Endothelial cell of umbilical vein (primary cell): ENCODE measurements around the gene HAUS7. TPM values are rescaled to one million over a fixed set of nuclear protein-coding genes. Genes with fewer than 3 reads are reported as not detected.

Experiments
- BruUV-seq: library from RNA; stranded (reverse); fragments of 400-500 nt; replicated peaks from 2 replicates; lab custom pipeline; 2021; lab: Mats Ljungman, UMichigan
- CTCF ChIA-PET: fragments of 300-600, 350-600 bp; sonication (Branson Sonifier 250); formaldehyde crosslinking; loops from one replicate; lab custom pipeline; 2021; ENCODE audit warnings: antibody characterized with exemption, inconsistent platforms; lab: Charles Lee
- POLR2A ChIA-PET: fragments of 300-600, 350-600 bp; sonication (Branson Sonifier 250); formaldehyde crosslinking; loops from one replicate; lab custom pipeline; 2021; ENCODE audit warnings: antibody characterized with exemption, inconsistent platforms; lab: Charles Lee
- DNase-seq: peaks from one replicate; pipeline ENCODE4 v3.0.0-alpha.2; 2011; ENCODE audit warnings: low read depth, low spot score
- FAIRE-seq: peaks from 2 replicates; lab custom pipeline; 2011; peaks lifted over from hg19 to GRCh38; lab: Jason Lieb, UNC
- H2AFZ ChIP-seq: 2 replicates; pipeline ENCODE4 v1.6.0; 2012; ENCODE audit warnings: low read depth, low read length, control low read depth, inconsistent platforms
- H3K27ac ChIP-seq: 2 replicates; pipeline ENCODE4 v1.5.1; 2011; ENCODE audit warnings: low read depth, mild to moderate bottlenecking, control low read depth, low read length, moderate library complexity; ENCODE audit not compliant: insufficient read depth
- H3K27me3 ChIP-seq, 2 experiments: 2 replicates each; pipeline versions ENCODE4 v1.6.0 to v1.6.1; 2011; ENCODE audit warnings: low read length in 2 of 2, mixed read lengths in 1 of 2; ENCODE audit not compliant: control insufficient read depth in 2 of 2, insufficient read depth in 2 of 2
- H3K36me3 ChIP-seq, 2 experiments: 2 replicates in 1 of 2; 3 replicates in 1 of 2; pipeline ENCODE4 v1.5.1; 2011; ENCODE audit warnings: low read length in 2 of 2, mild to moderate bottlenecking in 1 of 2, moderate library complexity in 1 of 2; ENCODE audit not compliant: control insufficient read depth in 2 of 2, insufficient read depth in 2 of 2; ENCODE audit errors: extremely low read depth in 1 of 2
- H3K4me1 ChIP-seq: 3 replicates; pipeline ENCODE4 v1.5.1; 2011; ENCODE audit warnings: mild to moderate bottlenecking, low read length; ENCODE audit not compliant: control insufficient read depth, insufficient read depth; ENCODE audit errors: extremely low read depth
- H3K4me2 ChIP-seq: 2 replicates; pipeline ENCODE4 v1.6.1; 2011; ENCODE audit warnings: low read length, control low read depth, mixed read lengths; ENCODE audit not compliant: insufficient read depth
- H3K4me3 ChIP-seq, 3 experiments: fragments of 200-600 bp in 1 of 3; sonication (generic), shearing (Covaris generic) in 1 of 3; replicated peaks in 1 of 3; 2 replicates each; pipeline ENCODE4 v1.5.1; 2011 to 2016; ENCODE audit warnings: control low read depth in 3 of 3, low read length in 3 of 3, mild to moderate bottlenecking in 2 of 3, inconsistent platforms in 1 of 3, low read depth in 1 of 3, moderate library complexity in 1 of 3; ENCODE audit not compliant: insufficient read depth in 1 of 3
- H3K79me2 ChIP-seq: 2 replicates; pipeline ENCODE4 v1.6.0; 2012; ENCODE audit warnings: low read length, inconsistent platforms; ENCODE audit not compliant: control insufficient read depth, insufficient read depth
- H3K9ac ChIP-seq: replicated peaks from 2 replicates; pipeline ENCODE3; 2011; ENCODE audit warnings: low read length, control low read depth; ENCODE audit not compliant: insufficient read depth; ENCODE audit errors: extremely low read depth
- H3K9me1 ChIP-seq: replicated peaks from 3 replicates; pipeline ENCODE4 v1.6.0; 2011; ENCODE audit warnings: mild to moderate bottlenecking, low read length; ENCODE audit not compliant: control insufficient read depth, insufficient read depth; ENCODE audit errors: extremely low read depth
- H3K9me3 ChIP-seq: replicated peaks from 2 replicates; pipeline ENCODE4 v1.5.1; 2012; ENCODE audit warnings: low read length, inconsistent platforms; ENCODE audit not compliant: control insufficient read depth, insufficient read depth
- H4K20me1 ChIP-seq: replicated peaks from 2 replicates; pipeline ENCODE3; 2011; ENCODE audit warnings: mild to moderate bottlenecking, low read length; ENCODE audit not compliant: control insufficient read depth, insufficient read depth; ENCODE audit errors: extremely low read depth
- CTCF ChIP-seq, 2 donors: IDR thresholded peaks; 1 replicate in 1 of 2; 2 replicates in 1 of 2; pipeline ENCODE4 v1.5.1; 2011; ENCODE audit warnings: low read length in 2 of 2, mild to moderate bottlenecking in 2 of 2, moderate library complexity in 2 of 2, control low read depth in 1 of 2, inconsistent platforms in 1 of 2, low read depth in 1 of 2; ENCODE audit not compliant: insufficient read depth in 1 of 2; ENCODE audit errors: extremely low read depth in 1 of 2
- EZH2 ChIP-seq: IDR thresholded peaks from 2 replicates; pipeline ENCODE4 v1.6.1; 2012; ENCODE audit warnings: borderline replicate concordance, low read depth, mild to moderate bottlenecking, moderate library complexity, low read length, inconsistent platforms; ENCODE audit not compliant: severe bottlenecking
- FOS ChIP-seq: IDR thresholded peaks from 2 replicates; pipeline ENCODE4 v1.6.1; 2011; ENCODE audit warnings: mild to moderate bottlenecking, low read length, moderate library complexity, borderline replicate concordance; ENCODE audit not compliant: insufficient read depth
- GATA2 ChIP-seq: IDR thresholded peaks from 2 replicates; pipeline ENCODE4 v1.7.0; 2011; ENCODE audit warnings: low read depth, mild to moderate bottlenecking, moderate library complexity, mixed read lengths, low read length; ENCODE audit not compliant: insufficient read length, insufficient read depth
- MAX ChIP-seq: IDR thresholded peaks from 2 replicates; pipeline ENCODE4 v1.6.1; 2011; ENCODE audit not compliant: insufficient read depth, insufficient read length
- dilution Hi-C: fragments of 300-500 bp; cut with MboI; formaldehyde crosslinking; loops from one replicate; pipeline ENCODE4 v1.15.0; 2019; ENCODE audit warnings: low sequenced_read_pairs; ENCODE audit not compliant: extremely low pct_ligation_motif_present
- intact Hi-C: fragments of 100-400 bp; cut with micrococcal nuclease; formaldehyde crosslinking; loops from one replicate; pipeline ENCODE4 v1.10.0; 2022
- polyA plus RNA-seq, 4 experiments: library from polyadenylated mRNA; depleted of rRNA in 3 of 4; stranded (reverse) in 3 of 4; unstranded in 1 of 4; fragments of >200 nt; gene quantifications; 2 replicates each; pipeline versions ENCODE4 v1.2.1 to v1.2.3, GENCODE V29; 2011 to 2012; ENCODE audit warnings: missing spikeins in 1 of 4
- total RNA-seq: library from RNA; stranded (reverse); gene quantifications from 2 replicates; pipeline ENCODE4 v1.2.3, GENCODE V29; 2021

Gene HAUS7
- total and polyA plus RNA-seq, 2 donors (not counting 3 experiments of a cell fraction or from before 2014, with no cell fraction given), result 31.0 to 46.4 TPM

GRCh38 chrX:153485396-153486080, 15.2 kb upstream of the HAUS7 start:
- peaks cover 24% of the 10 kb centered on the region for H3K4me1 ChIP-seq
- DNase-seq (no peak), FAIRE-seq (no peak)
- no peaks in the 10 kb centered on the region for H3K27me3 ChIP-seq
- no peak overlapping the region for H3K4me2 ChIP-seq
- ChIA-PET POLR2A (no interaction called here), CTCF (interaction anchor here (0.9 to 1.3 kb wide), 2 partner anchors 9 to 15 kb away, joined by 3 to 5 read pairs; partner anchors contain the start of gene HAUS7)
- H3K9me3 ChIP-seq, result no peaks in the 10 kb centered on the region
- no peak overlapping the region for H3K9ac ChIP-seq
- no peak overlapping the region for H3K4me3 ChIP-seq
- BruUV-seq, result no TSS peak
- dilution Hi-C loops, result no loop called here
- intact Hi-C loops, result no loop called here
- no peaks in the 10 kb centered on the region for H3K9me1 ChIP-seq
- H3K79me2 ChIP-seq, result no peaks in the 10 kb centered on the region
- H3K27ac ChIP-seq, result no peak overlapping the region
- no peaks in the 10 kb centered on the region for H3K36me3 ChIP-seq
- no peak overlapping the region for H2AFZ ChIP-seq
- no peaks in the 10 kb centered on the region for H4K20me1 ChIP-seq
- TF ChIP-seq GATA2 (no peak), EZH2 (no peak), FOS (no peak), CTCF (IDR thresholded peaks at IDR 0.05; ENCODE audit: extremely low read depth in 1 of 2, insufficient read depth in 1 of 2, low read depth in 1 of 2, low read length in 2 of 2) (no peak), MAX (no peak)
